HL-60 (cell line): ENCODE results near the gene ERBIN.

Experiments
- DNase-seq, 2 experiments: peaks; one replicate each; pipeline ENCODE4 v3.0.0-alpha.2; 2010 to 2020; ENCODE audit warnings: low read depth in 1 of 2, low spot score in 1 of 2
- H3K27ac ChIP-seq: fragments of 250-450 bp; sonication (Bioruptor Pico); replicated peaks from 2 replicates; pipeline ENCODE4 v1.5.1; 2020; ENCODE audit warnings: mild to moderate bottlenecking, moderate library complexity
- H3K27me3 ChIP-seq: fragments of 250-450 bp; sonication (Bioruptor Pico); 2 replicates; pipeline ENCODE4 v1.5.1; 2021; ENCODE audit warnings: mild to moderate bottlenecking, moderate library complexity; ENCODE audit not compliant: insufficient read depth, poor library complexity, severe bottlenecking
- H3K4me3 ChIP-seq: replicated peaks from 2 replicates; pipeline ENCODE4 v1.5.1; 2011; ENCODE audit warnings: mild to moderate bottlenecking, control low read depth, low read length; ENCODE audit not compliant: insufficient read depth
- CTCF ChIP-seq: IDR thresholded peaks from one replicate; pipeline ENCODE4 v1.5.1; 2011; ENCODE audit warnings: low read length, control low read depth, inconsistent platforms; ENCODE audit not compliant: insufficient read depth
- GABPA ChIP-seq: IDR thresholded peaks from 2 replicates; pipeline ENCODE4 v1.6.1; 2012; ENCODE audit warnings: low read depth
- POLR2AphosphoS5 ChIP-seq: IDR thresholded peaks from 2 replicates; pipeline ENCODE4 v1.6.1; 2012; ENCODE audit warnings: low read depth
- REST ChIP-seq: IDR thresholded peaks from 2 replicates; pipeline ENCODE4 v1.6.1; 2012; ENCODE audit warnings: low read depth; ENCODE audit not compliant: insufficient replicate concordance
- SPI1 ChIP-seq: IDR thresholded peaks from 2 replicates; pipeline ENCODE4 v1.6.1; 2012; ENCODE audit warnings: low read depth, mild to moderate bottlenecking, borderline replicate concordance

Gene ERBIN

GRCh38 chr5:65981548-65981947, 55.2 kb downstream of the ERBIN start:
- H3K4me3 ChIP-seq: no peak overlapping the region
- H3K27me3 ChIP-seq: no peaks in the 10 kb centered on the region
- TF ChIP-seq REST: no peak
- TF ChIP-seq GABPA: no peak
- TF ChIP-seq CTCF: no peak
- no peak for TF ChIP-seq SPI1
- TF ChIP-seq POLR2AphosphoS5: no peak
- DNase-seq: no peak
- no peak overlapping the region for H3K27ac ChIP-seq

GRCh38 chr5:65981969-65982619, 55.7 kb downstream of the ERBIN start:
- no peak overlapping the region for H3K4me3 ChIP-seq
- H3K27ac ChIP-seq: no peak overlapping the region
- no peak for TF ChIP-seq SPI1
- no peak for TF ChIP-seq CTCF
- no peak for TF ChIP-seq GABPA
- no peak for TF ChIP-seq REST
- no peaks in the 10 kb centered on the region for H3K27me3 ChIP-seq
- DNase-seq: no peak

- Histone ChIP-seq H3K27ac (no peak overlapping the region), H3K27me3 (no peaks in the 10 kb centered on the region), H3K4me3 (no peak overlapping the region)
- no peak for TF ChIP-seq SPI1
- DNase-seq: no peak
Observed at GRCh38 chr5:65982635-65983034, 56.3 kb downstream of the ERBIN start.

GRCh38 chr5:65984098-65984885, 57.9 kb downstream of the ERBIN start:
- H3K4me3 ChIP-seq: no peak overlapping the region
- no peak for DNase-seq
- TF ChIP-seq GABPA (no peak), CTCF (no peak), REST (no peak), POLR2AphosphoS5 (no peak), SPI1 (no peak)
- no peak overlapping the region for H3K27ac ChIP-seq
- no peaks in the 10 kb centered on the region for H3K27me3 ChIP-seq
